HG02610 (cell line): ENCODE results near the gene SH3BP5.

Experiments used
- ATAC-seq: cut with Tn5 transposase; IDR thresholded peaks from one replicate; pipeline ENCODE4 v1.9.1; 2021; ENCODE audit warnings: mild to moderate bottlenecking, moderate library complexity; ENCODE audit not compliant: unreplicated experiment

Gene SH3BP5

GRCh38 chr3:15300323-15301078 lies 31.9 kb downstream of the SH3BP5 start:
- no peak for ATAC-seq

GRCh38 chr3:15299036-15299435 lies 33.4 kb downstream of the SH3BP5 start:
- ATAC-seq, result no peak

- ATAC-seq, result no peak
These were observed 33.9 kb downstream of the SH3BP5 start for GRCh38 chr3:15298504-15298903.

GRCh38 chr3:15297608-15298350 lies 34.6 kb downstream of the SH3BP5 start:
- ATAC-seq, result no peak

DNA sequence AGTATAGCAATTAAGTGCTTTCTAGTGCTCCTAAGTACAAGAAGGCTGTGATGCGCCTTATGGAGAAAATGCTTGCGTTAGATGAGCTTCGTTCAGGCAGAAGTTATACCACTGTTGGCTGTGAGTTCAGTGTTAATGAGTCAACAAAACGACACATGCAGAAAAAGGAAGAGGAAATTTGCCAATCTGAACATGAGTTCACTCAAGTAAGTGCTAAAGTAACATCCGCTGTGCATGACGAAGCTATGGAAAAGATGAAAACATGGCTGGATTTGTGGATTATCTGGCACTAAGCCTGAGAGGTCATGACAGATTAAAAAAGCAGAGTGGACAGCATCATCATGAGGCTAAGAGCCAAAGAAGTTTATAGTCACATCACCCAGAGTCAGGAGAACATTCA lies 36.9 kb downstream of the SH3BP5 start:
- no peak for ATAC-seq

DNA sequence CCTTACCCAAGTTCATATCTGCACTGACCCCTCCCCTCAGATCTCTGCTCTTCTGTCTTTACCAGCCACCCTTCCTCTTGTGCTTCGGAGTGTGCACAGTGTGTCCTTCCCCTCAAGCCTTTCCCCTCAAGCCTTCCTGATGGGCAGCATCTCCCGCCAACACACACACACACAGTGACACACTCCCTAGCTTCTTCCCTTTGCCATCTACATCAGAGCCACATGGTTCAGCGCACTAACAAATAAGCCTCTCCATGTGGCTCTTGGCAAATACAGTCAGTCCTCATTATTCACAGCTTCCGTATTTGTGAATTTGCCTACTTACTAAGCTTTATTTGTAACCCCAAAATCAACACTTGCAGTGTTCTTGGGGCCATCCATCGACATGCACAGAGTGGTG lies 37.5 kb downstream of the SH3BP5 start:
- no peak for ATAC-seq

DNA sequence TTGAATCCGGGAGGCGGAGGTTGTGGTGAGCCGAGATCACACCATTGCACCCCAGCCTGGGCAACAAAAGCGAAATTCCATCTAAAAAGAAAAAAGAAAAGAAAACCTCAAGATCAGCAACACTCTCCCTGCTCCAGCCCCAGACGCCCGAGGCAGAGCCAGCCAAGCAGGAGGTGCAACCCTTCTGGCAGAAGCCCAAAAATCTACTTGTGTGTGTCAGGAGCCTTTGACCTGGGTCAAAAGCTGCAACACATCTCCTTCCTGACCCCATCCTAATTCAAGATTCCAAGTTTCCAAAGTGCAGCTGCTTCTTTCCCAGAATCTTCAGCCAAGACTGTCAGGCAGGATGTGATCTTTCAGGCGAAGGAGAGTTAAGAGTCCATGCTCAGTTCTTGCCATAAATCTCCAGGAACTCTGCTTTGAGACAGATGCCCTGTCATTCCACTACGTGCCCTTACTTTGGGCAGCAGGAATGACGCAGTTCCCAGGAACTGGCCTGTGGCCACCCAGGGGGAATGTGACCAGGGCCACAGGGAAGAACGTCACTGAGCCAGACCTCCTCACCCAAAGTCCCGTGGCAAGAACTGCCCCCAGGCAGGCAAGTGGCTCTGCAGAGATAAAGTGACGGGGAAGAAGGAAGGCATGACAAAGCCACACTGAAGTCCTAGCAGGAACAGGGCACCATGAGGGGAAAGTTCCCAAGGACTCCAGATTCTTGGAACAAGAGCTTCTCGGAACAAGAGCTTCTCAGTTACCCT lies 39.4 kb downstream of the SH3BP5 start:
- no peak for ATAC-seq

- peak; percentile 88 for ATAC-seq
These were observed 40.5 kb downstream of the SH3BP5 start for GRCh38 chr3:15291589-15292541.

DNA sequence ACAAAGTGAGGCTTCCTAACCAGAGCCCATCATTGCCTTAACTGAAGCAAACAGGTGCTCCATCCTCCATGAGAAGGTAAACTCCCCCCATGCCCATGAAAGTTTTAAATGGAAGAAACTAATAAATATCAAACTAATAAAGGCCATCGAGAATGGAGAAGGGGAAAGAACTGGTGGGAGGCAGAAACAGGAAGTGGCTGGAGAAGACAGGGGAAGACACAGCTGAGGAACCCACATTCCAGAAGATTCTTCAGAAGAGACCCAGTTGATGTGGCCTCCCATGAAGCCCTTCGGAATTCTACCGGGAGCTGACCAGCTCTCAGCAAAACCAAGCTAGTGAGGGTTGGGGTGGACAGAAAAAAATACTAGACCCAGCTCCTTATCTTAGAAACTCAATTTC lies 41.6 kb downstream of the SH3BP5 start:
- no peak for ATAC-seq

DNA sequence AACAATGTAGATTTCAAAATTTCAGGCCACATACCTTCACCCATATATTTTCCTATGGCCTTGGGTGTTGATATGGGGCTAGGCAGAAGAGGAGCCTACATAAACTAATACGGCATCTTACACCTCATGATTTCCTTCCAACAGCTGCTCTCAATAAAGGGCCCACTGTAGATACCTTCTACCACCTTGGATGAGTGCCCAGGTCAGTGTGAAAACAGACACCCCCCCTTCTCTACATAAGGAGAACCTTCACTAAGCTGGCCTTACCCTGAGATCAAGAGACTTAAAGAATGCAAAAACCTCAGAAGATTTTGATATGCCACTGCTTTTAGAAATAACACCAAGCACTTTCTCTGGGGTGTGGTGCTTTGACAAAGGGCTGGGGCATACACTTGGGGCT lies 42.7 kb downstream of the SH3BP5 start:
- ATAC-seq, result no peak

GRCh38 chr3:15288331-15289035 lies 43.9 kb downstream of the SH3BP5 start:
- no peak for ATAC-seq

DNA sequence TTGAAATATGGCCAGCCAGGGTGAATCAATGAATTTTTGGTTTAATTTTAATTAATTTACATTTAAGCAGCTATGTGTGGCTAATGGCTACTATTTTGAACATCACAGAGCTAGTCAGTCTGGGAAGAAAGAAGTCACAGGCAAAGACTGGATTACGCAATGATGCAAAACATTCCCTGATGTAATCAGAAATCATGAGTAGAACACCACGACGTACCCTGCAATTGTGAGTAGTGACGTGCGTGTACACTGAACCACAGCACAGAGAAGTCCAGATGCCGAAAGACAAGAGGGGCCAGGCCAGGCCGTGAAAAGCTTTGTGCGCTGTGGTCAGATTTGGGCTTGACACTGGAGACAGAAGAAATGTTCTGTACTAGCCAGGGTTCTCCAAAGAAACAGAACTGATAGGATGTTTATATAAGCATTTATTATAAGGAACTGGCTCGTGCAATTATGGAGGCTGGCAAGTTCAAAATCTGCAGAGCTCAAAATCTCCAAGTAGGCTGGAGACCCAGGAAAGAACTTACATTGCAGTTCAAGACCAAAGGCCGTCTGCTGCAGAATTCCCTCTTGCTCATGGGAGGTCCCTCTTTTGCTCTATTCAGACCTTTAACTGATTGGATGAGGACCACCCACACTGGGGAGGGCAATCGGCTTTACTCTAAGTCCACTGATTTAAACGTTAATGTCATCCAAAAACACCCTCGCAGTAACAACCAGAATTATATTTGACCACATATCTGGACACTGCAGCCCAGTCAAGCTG lies 44.6 kb downstream of the SH3BP5 start:
- no peak for ATAC-seq

- ATAC-seq, result no peak
These were observed 46.4 kb downstream of the SH3BP5 start for GRCh38 chr3:15286022-15286421.

- no peak for ATAC-seq
These were observed 48.1 kb downstream of the SH3BP5 start for GRCh38 chr3:15284121-15284889.

GRCh38 chr3:15283702-15284101 lies 48.7 kb downstream of the SH3BP5 start:
- ATAC-seq, result no peak

DNA sequence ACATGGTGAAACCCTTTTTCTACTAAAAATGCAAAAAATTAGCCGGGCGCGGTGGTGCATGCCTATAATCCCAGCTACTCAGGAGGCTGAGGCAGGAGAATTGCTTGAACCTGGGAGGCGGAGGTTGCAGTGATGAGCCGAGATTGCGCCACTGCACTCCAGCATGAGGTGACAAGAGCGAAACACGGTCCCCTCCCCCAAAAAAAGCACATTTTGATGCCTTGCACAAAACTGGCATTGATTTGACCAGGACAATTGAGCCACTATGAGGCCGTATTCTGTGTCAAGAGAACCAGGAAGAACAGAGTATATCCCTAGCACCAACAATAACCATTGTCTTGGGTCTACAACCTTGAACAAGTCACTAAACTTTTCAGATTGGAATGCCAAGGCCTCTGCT lies 50.6 kb downstream of the SH3BP5 start:
- no peak for ATAC-seq

- ATAC-seq, result no peak
These were observed 51.4 kb downstream of the SH3BP5 start for GRCh38 chr3:15280853-15281532.
